Measurements from ENCODE around the gene ODAD3.
"Not testable (repeated sequence)": the region's sequence is repeated elsewhere in the genome, so short reads cannot be mapped to it uniquely, and the experiment has no call there.

Gene ODAD3

DNA sequence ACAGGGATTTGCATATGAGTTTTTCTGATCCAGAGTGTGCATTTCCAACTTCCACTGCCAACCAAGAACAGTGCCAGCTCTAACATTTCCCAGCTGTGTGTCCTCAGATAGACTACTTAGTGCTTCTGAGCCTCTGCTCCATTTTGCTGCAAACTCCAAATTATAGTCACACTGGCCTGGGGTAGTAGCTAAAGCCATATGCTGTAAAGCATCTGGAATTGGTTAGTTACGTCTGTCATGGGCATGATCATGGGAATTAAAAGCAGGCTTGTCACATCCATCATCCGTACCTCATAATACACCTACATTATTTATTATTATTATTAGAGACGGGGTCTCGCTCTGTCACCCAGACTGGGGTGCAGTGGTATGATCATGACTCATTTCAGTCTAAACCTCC lies 38.8 kb upstream of the ODAD3 start:
- H3K9me3 ChIP-seq (replicated peaks; ENCODE audit: insufficient read depth, low read length): no peaks in the 10 kb centered on the region
- H3K4me1 ChIP-seq (ENCODE audit: low read length): no peaks in the 10 kb centered on the region
- no peak for DNase-seq
- H3K4me2 ChIP-seq (ENCODE audit: low read depth, low read length): no peak overlapping the region
- no peaks in the 10 kb centered on the region for H3K9me2 ChIP-seq (replicated peaks; ENCODE audit: insufficient read depth, low read length)
- H3K27ac ChIP-seq (ENCODE audit: low read length): no peak overlapping the region
- no peaks in the 10 kb centered on the region for H3K36me3 ChIP-seq (replicated peaks; ENCODE audit: insufficient read depth, low read length)
- no peaks in the 10 kb centered on the region for H3F3A ChIP-seq (ENCODE audit: insufficient read depth, low read length)
- no peaks in the 10 kb centered on the region for H4K20me1 ChIP-seq (ENCODE audit: insufficient read depth, low read length)
- no peaks in the 10 kb centered on the region for H3K79me2 ChIP-seq (ENCODE audit: low read length)
- no peak overlapping the region for H2AFZ ChIP-seq (ENCODE audit: low read length)
- H3K4me3 ChIP-seq (ENCODE audit: low read length): no peak overlapping the region
- TF ChIP-seq, protein P1, sequence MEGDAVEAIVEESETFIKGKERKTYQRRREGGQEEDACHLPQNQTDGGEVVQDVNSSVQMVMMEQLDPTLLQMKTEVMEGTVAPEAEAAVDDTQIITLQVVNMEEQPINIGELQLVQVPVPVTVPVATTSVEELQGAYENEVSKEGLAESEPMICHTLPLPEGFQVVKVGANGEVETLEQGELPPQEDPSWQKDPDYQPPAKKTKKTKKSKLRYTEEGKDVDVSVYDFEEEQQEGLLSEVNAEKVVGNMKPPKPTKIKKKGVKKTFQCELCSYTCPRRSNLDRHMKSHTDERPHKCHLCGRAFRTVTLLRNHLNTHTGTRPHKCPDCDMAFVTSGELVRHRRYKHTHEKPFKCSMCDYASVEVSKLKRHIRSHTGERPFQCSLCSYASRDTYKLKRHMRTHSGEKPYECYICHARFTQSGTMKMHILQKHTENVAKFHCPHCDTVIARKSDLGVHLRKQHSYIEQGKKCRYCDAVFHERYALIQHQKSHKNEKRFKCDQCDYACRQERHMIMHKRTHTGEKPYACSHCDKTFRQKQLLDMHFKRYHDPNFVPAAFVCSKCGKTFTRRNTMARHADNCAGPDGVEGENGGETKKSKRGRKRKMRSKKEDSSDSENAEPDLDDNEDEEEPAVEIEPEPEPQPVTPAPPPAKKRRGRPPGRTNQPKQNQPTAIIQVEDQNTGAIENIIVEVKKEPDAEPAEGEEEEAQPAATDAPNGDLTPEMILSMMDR (IDR thresholded peaks at IDR 0.05; ENCODE audit: low read length): no peak
- TF ChIP-seq EZH2 (optimal IDR thresholded peaks at IDR 0.05; ENCODE audit: low read depth, low read length): no peak
- no peak overlapping the region for H3K9ac ChIP-seq (ENCODE audit: low read length)
- peaks cover 65% of the 10 kb centered on the region for H3K27me3 ChIP-seq (replicated peaks; ENCODE audit: insufficient read depth, low read length)

DNA sequence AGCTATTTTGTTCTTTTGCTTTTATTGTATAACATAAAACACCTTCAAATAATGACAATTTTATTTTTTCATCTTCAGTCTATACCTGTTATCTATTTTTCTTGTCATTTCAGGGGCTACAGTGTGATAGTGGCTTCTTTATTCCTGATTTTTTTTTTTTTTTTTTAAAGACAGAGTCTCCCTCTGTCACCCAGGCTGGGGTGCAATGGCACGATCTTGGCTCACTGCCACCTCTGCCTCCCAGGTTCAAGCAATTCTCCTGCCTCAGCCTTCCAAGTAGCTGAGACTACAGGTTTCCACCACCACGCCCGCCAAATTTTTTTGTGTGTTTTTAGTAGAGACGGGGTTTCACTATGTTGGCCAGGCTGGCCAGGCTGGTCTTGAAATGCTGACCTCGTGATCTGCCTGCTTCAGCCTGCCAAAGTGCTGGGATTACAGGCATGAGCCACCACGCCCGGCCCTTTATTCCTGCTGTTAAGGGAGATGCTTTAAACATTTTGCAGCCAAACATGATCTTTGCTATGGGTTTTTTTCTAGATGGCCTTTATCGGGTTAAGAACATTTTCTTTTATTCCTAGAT lies 33.4 kb upstream of the ODAD3 start:
- not testable (repeated sequence) for H3F3A ChIP-seq (ENCODE audit: insufficient read depth, low read length); H2AFZ ChIP-seq (ENCODE audit: low read length); H3K4me1 ChIP-seq (ENCODE audit: low read length); H3K36me3 ChIP-seq (replicated peaks; ENCODE audit: insufficient read depth, low read length); H3K4me3 ChIP-seq (ENCODE audit: low read length); H3K4me2 ChIP-seq (ENCODE audit: low read depth, low read length); H4K20me1 ChIP-seq (ENCODE audit: insufficient read depth, low read length); H3K9me3 ChIP-seq (replicated peaks; ENCODE audit: insufficient read depth, low read length); H3K9me2 ChIP-seq (replicated peaks; ENCODE audit: insufficient read depth, low read length); H3K9ac ChIP-seq (ENCODE audit: low read length); H3K27ac ChIP-seq (ENCODE audit: low read length); H3K79me2 ChIP-seq (ENCODE audit: low read length); DNase-seq
- H3K27me3 ChIP-seq (replicated peaks; ENCODE audit: insufficient read depth, low read length): peaks cover 44% of the 10 kb centered on the region

DNA sequence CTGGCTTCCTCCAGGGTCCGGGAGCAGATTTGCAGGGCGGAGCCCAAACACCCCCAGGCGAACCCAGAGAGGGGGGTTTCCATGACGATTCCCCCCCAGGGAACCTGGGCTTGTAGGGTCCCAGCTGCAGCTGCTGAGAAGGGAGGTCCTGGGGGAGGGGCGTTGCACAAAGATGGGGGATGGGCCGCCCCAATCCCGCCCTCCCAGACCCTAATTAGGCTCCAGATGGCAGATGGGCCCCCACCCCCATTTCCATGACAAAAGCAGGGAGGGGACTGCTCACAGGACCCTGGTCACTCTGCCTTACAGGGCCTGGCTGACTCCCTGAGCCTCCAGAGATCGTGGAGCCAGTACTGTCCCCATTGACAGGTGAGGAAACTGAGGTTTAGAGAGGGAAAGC lies 30.7 kb upstream of the ODAD3 start:
- Histone ChIP-seq H3F3A (ENCODE audit: insufficient read depth, low read length) (no peaks in the 10 kb centered on the region), H4K20me1 (ENCODE audit: insufficient read depth, low read length) (no peaks in the 10 kb centered on the region), H3K79me2 (ENCODE audit: low read length) (no peaks in the 10 kb centered on the region), H3K9me3 (replicated peaks; ENCODE audit: insufficient read depth, low read length) (no peaks in the 10 kb centered on the region), H3K27me3 (replicated peaks; ENCODE audit: insufficient read depth, low read length) (peaks cover 41% of the 10 kb centered on the region), H3K4me1 (ENCODE audit: low read length) (no peaks in the 10 kb centered on the region), H3K9ac (ENCODE audit: low read length) (no peak overlapping the region), H3K27ac (ENCODE audit: low read length) (no peak overlapping the region), H3K9me2 (replicated peaks; ENCODE audit: insufficient read depth, low read length) (no peaks in the 10 kb centered on the region), H2AFZ (ENCODE audit: low read length) (no peak overlapping the region), H3K36me3 (replicated peaks; ENCODE audit: insufficient read depth, low read length) (no peaks in the 10 kb centered on the region), H3K4me2 (ENCODE audit: low read depth, low read length) (no peak overlapping the region), H3K4me3 (ENCODE audit: low read length) (no peak overlapping the region)
- TF ChIP-seq EZH2phosphoT487 (IDR thresholded peaks at IDR 0.05; ENCODE audit: low read length): no peak
- TF ChIP-seq, protein P1 (IDR thresholded peaks at IDR 0.05; ENCODE audit: low read length): no peak
- TF ChIP-seq EZH2 (optimal IDR thresholded peaks at IDR 0.05; ENCODE audit: low read depth, low read length): no peak
- no peak for DNase-seq

DNA sequence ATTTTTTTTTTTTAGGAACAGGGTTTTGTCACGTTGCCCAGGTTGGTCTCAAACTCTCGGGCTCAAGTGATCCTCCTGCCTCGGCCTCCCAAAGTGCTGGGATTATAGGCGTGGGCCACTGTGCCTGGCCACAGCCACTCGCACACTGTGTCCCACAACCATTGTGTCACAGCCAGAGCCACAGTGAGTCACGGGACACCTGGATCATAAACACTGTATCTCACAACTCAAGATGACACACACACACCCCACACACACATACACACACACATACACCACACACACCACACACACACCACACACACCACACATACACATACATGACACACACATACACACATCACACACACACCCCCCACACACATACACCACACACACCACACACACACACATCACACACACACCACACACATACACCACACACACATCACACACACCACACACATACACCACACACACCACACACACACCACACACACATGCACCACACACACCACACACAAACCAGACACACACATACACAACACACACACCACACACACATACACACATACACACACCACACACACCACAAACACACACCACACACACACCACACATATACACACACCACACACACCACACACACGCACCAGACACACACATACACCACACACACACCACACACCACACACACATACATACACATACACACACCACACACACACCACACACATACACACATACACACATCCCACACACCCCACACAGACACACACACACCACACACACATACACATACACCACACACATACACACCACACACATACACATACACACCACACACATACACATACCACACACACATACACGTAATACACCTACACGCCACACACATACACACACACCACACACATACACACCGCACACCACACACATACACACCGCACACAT lies 29.7 kb upstream of the ODAD3 start:
- no peaks in the 10 kb centered on the region for H4K20me1 ChIP-seq (ENCODE audit: insufficient read depth, low read length)
- H3K9me3 ChIP-seq (replicated peaks; ENCODE audit: insufficient read depth, low read length): no peaks in the 10 kb centered on the region
- H3K4me2 ChIP-seq (ENCODE audit: low read depth, low read length): no peak overlapping the region
- no peaks in the 10 kb centered on the region for H3K9me2 ChIP-seq (replicated peaks; ENCODE audit: insufficient read depth, low read length)
- no peaks in the 10 kb centered on the region for H3K79me2 ChIP-seq (ENCODE audit: low read length)
- peaks cover 49% of the 10 kb centered on the region for H3K27me3 ChIP-seq (replicated peaks; ENCODE audit: insufficient read depth, low read length)
- H3K36me3 ChIP-seq (replicated peaks; ENCODE audit: insufficient read depth, low read length): no peaks in the 10 kb centered on the region
- no peak overlapping the region for H2AFZ ChIP-seq (ENCODE audit: low read length)
- no peak for DNase-seq
- no peak overlapping the region for H3K4me3 ChIP-seq (ENCODE audit: low read length)
- no peaks in the 10 kb centered on the region for H3K4me1 ChIP-seq (ENCODE audit: low read length)
- H3K9ac ChIP-seq (ENCODE audit: low read length): no peak overlapping the region
- H3F3A ChIP-seq (ENCODE audit: insufficient read depth, low read length): no peaks in the 10 kb centered on the region
- no peak for TF ChIP-seq EZH2phosphoT487 (IDR thresholded peaks at IDR 0.05; ENCODE audit: low read length)
- no peak for TF ChIP-seq EZH2 (optimal IDR thresholded peaks at IDR 0.05; ENCODE audit: low read depth, low read length)
- TF ChIP-seq, protein P1 (IDR thresholded peaks at IDR 0.05; ENCODE audit: low read length): no peak
- no peak overlapping the region for H3K27ac ChIP-seq (ENCODE audit: low read length)
